ENCODE results near the gene ADGB.

DNA sequence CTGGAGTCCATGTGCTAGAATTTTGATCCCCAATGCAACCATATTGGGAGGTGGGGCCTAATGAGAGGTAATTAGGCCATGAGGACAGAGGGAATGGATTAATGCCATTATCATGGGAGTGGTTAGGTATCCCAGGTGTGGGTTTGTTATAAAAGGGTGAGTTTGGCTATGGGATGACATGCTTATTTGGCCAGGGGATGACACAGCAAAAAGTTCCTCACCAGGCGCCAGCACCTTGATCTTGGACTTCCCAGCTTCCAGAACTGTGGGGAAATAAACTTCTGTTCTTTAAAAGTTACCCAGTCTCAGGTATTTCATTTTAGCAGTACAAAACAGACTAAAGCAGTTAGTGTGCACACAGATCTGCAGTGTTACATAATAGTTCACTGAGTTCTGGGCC is 84.1 kb downstream of the ADGB start:
- TF ChIP-seq, protein P1, sequence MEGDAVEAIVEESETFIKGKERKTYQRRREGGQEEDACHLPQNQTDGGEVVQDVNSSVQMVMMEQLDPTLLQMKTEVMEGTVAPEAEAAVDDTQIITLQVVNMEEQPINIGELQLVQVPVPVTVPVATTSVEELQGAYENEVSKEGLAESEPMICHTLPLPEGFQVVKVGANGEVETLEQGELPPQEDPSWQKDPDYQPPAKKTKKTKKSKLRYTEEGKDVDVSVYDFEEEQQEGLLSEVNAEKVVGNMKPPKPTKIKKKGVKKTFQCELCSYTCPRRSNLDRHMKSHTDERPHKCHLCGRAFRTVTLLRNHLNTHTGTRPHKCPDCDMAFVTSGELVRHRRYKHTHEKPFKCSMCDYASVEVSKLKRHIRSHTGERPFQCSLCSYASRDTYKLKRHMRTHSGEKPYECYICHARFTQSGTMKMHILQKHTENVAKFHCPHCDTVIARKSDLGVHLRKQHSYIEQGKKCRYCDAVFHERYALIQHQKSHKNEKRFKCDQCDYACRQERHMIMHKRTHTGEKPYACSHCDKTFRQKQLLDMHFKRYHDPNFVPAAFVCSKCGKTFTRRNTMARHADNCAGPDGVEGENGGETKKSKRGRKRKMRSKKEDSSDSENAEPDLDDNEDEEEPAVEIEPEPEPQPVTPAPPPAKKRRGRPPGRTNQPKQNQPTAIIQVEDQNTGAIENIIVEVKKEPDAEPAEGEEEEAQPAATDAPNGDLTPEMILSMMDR (IDR thresholded peaks at IDR 0.05) = no peak
- TF ChIP-seq POLR2A (IDR thresholded peaks at IDR 0.05) = no peak
